IgD-negative memory B cell (primary cell): ENCODE data around the gene NXNL1. TPM values are rescaled to one million over a fixed set of nuclear protein-coding genes. Genes with fewer than 3 reads are reported as not detected.

Experiments used
- H3K27ac Mint-ChIP-seq, 3 donors: one replicate each; pipeline ENCODE4 v1.8.0; 2020 to 2022; ENCODE audit warnings: mild to moderate bottlenecking in 3 of 3, mixed read lengths in 3 of 3, moderate library complexity in 1 of 3
- H3K27me3 Mint-ChIP-seq: one replicate; pipeline ENCODE4 v1.8.0; 2021; ENCODE audit warnings: mixed read lengths
- H3K36me3 Mint-ChIP-seq: one replicate; pipeline ENCODE4 v1.8.0; 2020; ENCODE audit warnings: mild to moderate bottlenecking, mixed read lengths
- H3K4me1 Mint-ChIP-seq, 3 donors: one replicate each; pipeline ENCODE4 v1.8.0; 2020 to 2022; ENCODE audit warnings: mixed read lengths in 3 of 3, mild to moderate bottlenecking in 1 of 3
- H3K4me3 Mint-ChIP-seq, 4 donors: one replicate each; pipeline ENCODE4 v1.8.0; 2020 to 2022; ENCODE audit warnings: mild to moderate bottlenecking in 4 of 4, mixed read lengths in 4 of 4, moderate library complexity in 3 of 4
- H3K9me3 Mint-ChIP-seq, 3 donors: one replicate each; pipeline ENCODE4 v1.8.0; 2020 to 2021; ENCODE audit warnings: mixed read lengths in 3 of 3, mild to moderate bottlenecking in 1 of 3
- polyA plus RNA-seq: library from polyadenylated mRNA; unstranded; fragments of 300-500 nt; fragmentation: Illumina TruSeq; gene quantifications from one replicate; pipeline ENCODE4 v1.2.3, GENCODE V29; 2021

The NXNL1 gene
- polyA plus RNA-seq, 1 donor from 2014 or later = not detected

DNA sequence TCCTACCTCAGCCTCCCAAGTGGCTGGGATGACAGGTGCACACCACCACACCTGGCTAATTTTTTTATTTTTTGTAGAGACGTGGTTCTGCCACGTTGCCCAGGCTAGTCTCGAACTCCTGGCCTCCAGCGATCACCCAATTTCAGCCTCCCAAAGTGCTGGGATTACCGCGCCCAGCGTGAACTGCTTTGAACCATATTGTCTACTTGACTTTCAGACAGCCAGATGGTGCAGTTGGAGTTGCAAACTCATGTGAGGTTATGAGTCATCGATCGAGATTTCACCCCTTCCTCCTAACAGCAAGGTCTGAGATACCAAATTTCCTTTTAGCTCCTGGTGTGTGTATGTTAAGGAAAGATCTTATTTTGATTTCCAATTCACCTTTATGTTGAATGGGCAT, 12.3 kb upstream of the NXNL1 start:
- Mint-ChIP-seq H3K4me1 (peaks cover 0 to 12% (median 10%) of the 10 kb centered on the region in 3 donors), H3K36me3 (peaks cover 3% of the 10 kb centered on the region), H3K9me3 (no peaks in the 10 kb centered on the region), H3K27ac (no peak overlapping the region), H3K4me3 (peak overlapping the region in 2 of 4 donors; percentile 43 to 79), H3K27me3 (no peaks in the 10 kb centered on the region)

- H3K27ac Mint-ChIP-seq = peak overlapping the region in 1 of 3 donors; percentile 73
- H3K36me3 Mint-ChIP-seq = peaks cover 3% of the 10 kb centered on the region
- peak overlapping the region; percentile 79 to 97 (median 94) for H3K4me3 Mint-ChIP-seq
- peaks cover 0 to 12% (median 11%) of the 10 kb centered on the region in 3 donors for H3K4me1 Mint-ChIP-seq
- no peaks in the 10 kb centered on the region for H3K9me3 Mint-ChIP-seq
- H3K27me3 Mint-ChIP-seq = no peaks in the 10 kb centered on the region
Measured at GRCh38 chr19:17471410-17472125, 10.8 kb upstream of the NXNL1 start.

- Mint-ChIP-seq H3K4me1 (peaks cover 3 to 16% (median 13%) of the 10 kb centered on the region in 3 donors), H3K36me3 (peaks cover 3% of the 10 kb centered on the region), H3K4me3 (peak within 1 kb of the TSS; percentile 79 to 98 (median 97)), H3K27ac (peak within 1 kb of the TSS; percentile 32 to 96 (median 82)), H3K27me3 (no peaks in the 10 kb centered on the region), H3K9me3 (no peaks in the 10 kb centered on the region)
Measured at GRCh38 chr19:17470068-17470841, 9.5 kb upstream of the NXNL1 start, which contains the start of gene SLC27A1. Gene SLC27A1 (plus strand): TSS chr19:17470524. CDS start chr19:17470541, 17 bp downstream.

GRCh38 chr19:17469481-17470067, 8.8 kb upstream of the NXNL1 start:
- Mint-ChIP-seq H3K27ac (peak overlapping the region; percentile 32 to 96 (median 82)), H3K27me3 (no peaks in the 10 kb centered on the region), H3K4me1 (peaks cover 3 to 16% (median 13%) of the 10 kb centered on the region in 3 donors), H3K4me3 (peak overlapping the region; percentile 79 to 98 (median 97)), H3K36me3 (peaks cover 3% of the 10 kb centered on the region), H3K9me3 (no peaks in the 10 kb centered on the region)

DNA sequence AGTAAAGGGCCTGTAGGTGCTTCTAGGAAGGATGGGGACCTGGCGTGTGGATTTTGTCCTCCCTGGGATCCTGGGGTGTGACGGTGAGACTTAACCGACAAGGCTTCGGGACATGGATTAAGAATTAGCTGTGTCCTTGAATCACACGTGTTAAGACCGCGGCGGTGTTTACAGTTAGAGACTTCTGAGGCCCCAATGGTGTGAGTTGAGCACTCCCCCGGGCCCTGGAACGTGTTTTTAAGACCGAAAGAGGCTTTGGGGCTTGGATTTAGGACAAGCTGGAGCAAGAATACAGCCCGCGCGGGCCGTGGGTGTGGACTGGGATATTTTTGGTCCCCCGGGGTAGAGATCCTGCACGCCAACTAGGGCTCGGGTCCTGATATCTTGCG, 8.4 kb upstream of the NXNL1 start:
- Mint-ChIP-seq H3K4me1 (peaks cover 3 to 16% (median 13%) of the 10 kb centered on the region in 3 donors), H3K36me3 (peaks cover 3% of the 10 kb centered on the region), H3K4me3 (peak overlapping the region; percentile 79 to 98 (median 97)), H3K27me3 (no peaks in the 10 kb centered on the region), H3K27ac (peak overlapping the region; percentile 32 to 96 (median 82)), H3K9me3 (no peaks in the 10 kb centered on the region)

DNA sequence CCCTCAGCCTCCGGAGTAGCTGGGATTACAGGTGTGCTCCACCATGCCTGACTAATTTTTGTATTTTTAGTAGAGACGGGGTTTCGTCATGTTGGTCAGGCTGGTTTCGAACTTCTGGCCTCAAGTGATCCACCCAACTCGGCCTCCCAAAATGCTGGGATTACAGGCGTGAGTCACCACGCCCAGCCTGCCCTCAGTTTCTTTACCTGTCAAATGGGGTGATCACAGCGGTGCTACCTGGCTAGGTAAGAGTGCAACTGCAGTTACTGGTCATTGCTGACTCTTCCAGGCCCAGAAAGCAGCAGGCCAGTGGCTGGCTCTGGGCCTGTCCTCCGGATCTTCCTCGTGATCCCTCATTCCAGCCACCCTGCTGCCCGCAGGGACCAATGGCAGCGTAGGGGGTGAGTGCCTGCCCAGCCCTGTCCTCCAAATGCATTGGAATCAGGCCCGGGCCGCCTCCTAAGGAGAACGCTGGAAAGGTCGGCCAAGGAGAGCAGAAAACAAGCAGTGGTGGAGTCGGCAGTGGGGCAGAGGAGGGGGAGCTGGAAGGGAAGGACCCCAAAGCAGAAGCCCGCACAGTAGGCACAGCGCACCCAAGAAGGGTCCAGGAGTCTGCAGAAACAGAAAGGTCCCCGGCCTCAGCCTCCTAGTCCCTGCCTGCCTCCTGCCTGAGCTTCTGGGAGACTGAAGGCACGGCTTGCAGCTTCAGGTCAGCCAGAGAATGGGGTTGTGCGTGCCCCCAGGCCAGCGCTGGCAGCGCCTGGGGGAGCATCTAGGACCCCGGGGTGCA, 7.8 kb upstream of the NXNL1 start:
- H3K4me3 Mint-ChIP-seq = peak overlapping the region; percentile 79 to 98 (median 97)
- peak overlapping the region in 2 of 3 donors; percentile 32 to 82 for H3K27ac Mint-ChIP-seq
- peaks cover 3% of the 10 kb centered on the region for H3K36me3 Mint-ChIP-seq
- no peaks in the 10 kb centered on the region for H3K9me3 Mint-ChIP-seq
- no peaks in the 10 kb centered on the region for H3K27me3 Mint-ChIP-seq
- peaks cover 3 to 16% (median 13%) of the 10 kb centered on the region in 3 donors for H3K4me1 Mint-ChIP-seq

- Mint-ChIP-seq H3K9me3 (no peaks in the 10 kb centered on the region), H3K27me3 (no peaks in the 10 kb centered on the region), H3K36me3 (no peaks in the 10 kb centered on the region), H3K4me1 (peaks cover 3 to 16% (median 13%) of the 10 kb centered on the region in 3 donors), H3K4me3 (peak overlapping the region in 3 of 4 donors; percentile 63 to 79 (median 78)), H3K27ac (peak overlapping the region in 2 of 3 donors; percentile 27 to 32)
Measured at GRCh38 chr19:17467471-17468301, 7.0 kb upstream of the NXNL1 start.

DNA sequence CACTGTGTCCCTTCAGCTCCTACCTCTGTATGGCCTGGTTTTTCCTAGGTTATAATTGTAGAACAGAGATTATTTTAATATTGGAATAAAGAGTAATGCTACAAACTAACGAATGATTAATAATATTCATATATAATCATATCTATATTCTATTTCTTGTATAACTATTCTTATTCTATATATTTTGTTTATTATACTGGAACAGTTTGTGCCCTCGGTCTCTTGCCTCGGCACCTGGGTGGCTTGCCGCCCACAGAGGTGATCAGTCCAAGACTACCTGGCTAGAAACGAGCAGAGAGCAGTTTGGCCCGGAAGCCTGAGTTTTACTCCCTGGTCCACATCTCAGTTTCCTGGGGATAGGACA, 5.7 kb upstream of the NXNL1 start:
- Mint-ChIP-seq H3K27me3 (no peaks in the 10 kb centered on the region), H3K4me3 (peak overlapping the region in 1 of 4 donors; percentile 16), H3K4me1 (peaks cover 3 to 16% (median 13%) of the 10 kb centered on the region in 3 donors), H3K36me3 (no peaks in the 10 kb centered on the region), H3K9me3 (no peaks in the 10 kb centered on the region), H3K27ac (no peak overlapping the region)

DNA sequence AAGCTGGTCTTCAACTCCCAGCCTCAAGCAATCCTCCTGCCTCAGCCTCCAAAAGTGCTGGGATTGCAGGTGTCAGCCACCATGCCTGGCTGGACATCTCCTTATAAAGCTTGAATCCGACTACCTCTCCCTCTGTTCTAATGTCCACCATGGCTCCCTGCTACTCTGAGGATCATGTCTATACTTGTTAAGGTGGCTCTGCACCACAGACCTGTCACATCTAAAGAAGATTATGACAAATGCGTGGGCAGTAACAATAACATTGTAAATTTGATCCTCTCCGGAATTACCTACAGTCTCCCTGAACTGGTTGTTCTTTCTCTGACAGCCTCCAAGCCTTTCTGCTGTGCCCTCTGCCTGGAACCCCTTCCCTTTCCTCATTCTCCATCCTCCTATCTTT, 1.8 kb downstream of the NXNL1 start:
- Mint-ChIP-seq H3K9me3 (no peaks in the 10 kb centered on the region), H3K27me3 (peaks cover 26% of the 10 kb centered on the region), H3K4me1 (no peaks in the 10 kb centered on the region), H3K4me3 (peak overlapping the region in 1 of 4 donors; percentile 3), H3K36me3 (no peaks in the 10 kb centered on the region), H3K27ac (no peak overlapping the region)

- Mint-ChIP-seq H3K27ac (no peak overlapping the region), H3K9me3 (peaks cover 0 to 3% (median 0%) of the 10 kb centered on the region in 3 donors), H3K36me3 (no peaks in the 10 kb centered on the region), H3K4me3 (no peak overlapping the region), H3K4me1 (peaks cover 3 to 5% (median 4%) of the 10 kb centered on the region in 3 donors), H3K27me3 (peaks cover 30% of the 10 kb centered on the region)
Measured at GRCh38 chr19:17457616-17458015, 3.1 kb downstream of the NXNL1 start.

DNA sequence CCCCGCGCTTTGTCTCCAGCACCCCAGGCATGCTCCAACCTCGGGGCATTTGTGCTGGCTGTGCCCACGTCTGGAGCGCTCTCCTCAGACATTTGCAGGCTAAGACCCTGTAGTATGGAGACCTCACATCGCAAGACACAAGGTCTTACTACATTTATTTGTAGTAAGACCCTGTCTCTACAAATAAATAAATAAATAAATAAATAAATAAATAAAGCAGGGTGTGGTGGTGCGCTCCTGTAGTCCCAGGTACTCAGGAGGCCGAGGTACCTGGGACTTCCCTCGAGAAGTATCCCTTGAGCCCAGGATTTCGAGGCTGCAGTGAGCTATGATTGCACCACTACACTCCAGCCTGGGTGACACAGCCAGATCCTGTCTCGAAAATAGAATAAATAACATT, 4.6 kb downstream of the NXNL1 start:
- Mint-ChIP-seq H3K9me3 (peaks cover 0 to 3% (median 0%) of the 10 kb centered on the region in 3 donors), H3K4me1 (peaks cover 3 to 5% (median 4%) of the 10 kb centered on the region in 3 donors), H3K27me3 (peaks cover 42% of the 10 kb centered on the region), H3K27ac (no peak overlapping the region), H3K4me3 (no peak overlapping the region), H3K36me3 (no peaks in the 10 kb centered on the region)

GRCh38 chr19:17455308-17456123, 5.2 kb downstream of the NXNL1 start:
- Mint-ChIP-seq H3K36me3 (no peaks in the 10 kb centered on the region), H3K27me3 (peaks cover 43% of the 10 kb centered on the region), H3K27ac (no peak overlapping the region), H3K4me3 (no peak overlapping the region), H3K4me1 (peaks cover 3 to 5% (median 4%) of the 10 kb centered on the region in 3 donors), H3K9me3 (peaks cover 0 to 3% (median 0%) of the 10 kb centered on the region in 3 donors)

- H3K4me1 Mint-ChIP-seq = peaks cover 3 to 11% (median 5%) of the 10 kb centered on the region in 3 donors
- peaks cover 0 to 3% (median 0%) of the 10 kb centered on the region in 3 donors for H3K9me3 Mint-ChIP-seq
- peak overlapping the region in 1 of 4 donors; percentile 50 for H3K4me3 Mint-ChIP-seq
- peaks cover 52% of the 10 kb centered on the region for H3K27me3 Mint-ChIP-seq
- H3K27ac Mint-ChIP-seq = peak overlapping the region in 1 of 3 donors; percentile 56
- H3K36me3 Mint-ChIP-seq = no peaks in the 10 kb centered on the region
Measured at GRCh38 chr19:17454576-17455071, 6.1 kb downstream of the NXNL1 start.
